Keratinocyte (primary cell): Measurements from ENCODE around the gene NCAM2. TPM values are rescaled to one million over a fixed set of nuclear protein-coding genes. Genes with fewer than 3 reads are reported as not detected.

Source experiments
- DNase-seq: peaks from one replicate; pipeline ENCODE4 v3.0.0-alpha.2; 2011; ENCODE audit warnings: low read depth, missing footprints, low spot score
- FAIRE-seq: peaks from 2 replicates; lab custom pipeline; 2011; peaks lifted over from hg19 to GRCh38; lab: Jason Lieb, UNC
- H2AFZ ChIP-seq: 2 replicates; pipeline ENCODE4 v1.6.0; 2012; ENCODE audit warnings: low read length, control low read depth, inconsistent platforms; ENCODE audit not compliant: control insufficient read depth
- H3K27ac ChIP-seq: 2 replicates; pipeline ENCODE4 v1.5.1; 2011; ENCODE audit warnings: low read length; ENCODE audit not compliant: control insufficient read depth, insufficient read depth
- H3K27me3 ChIP-seq: 3 replicates; pipeline ENCODE4 v1.6.0; 2011; ENCODE audit warnings: low read length; ENCODE audit not compliant: control insufficient read depth, insufficient read depth; ENCODE audit errors: extremely low read depth
- H3K36me3 ChIP-seq, 2 experiments: 2 replicates in 1 of 2; 3 replicates in 1 of 2; pipeline ENCODE4 v1.5.1; 2011; ENCODE audit warnings: low read length in 2 of 2, mild to moderate bottlenecking in 1 of 2; ENCODE audit not compliant: control insufficient read depth in 2 of 2, insufficient read depth in 2 of 2; ENCODE audit errors: extremely low read depth in 1 of 2
- H3K4me1 ChIP-seq: 3 replicates; pipeline ENCODE4 v1.5.1; 2011; ENCODE audit warnings: low read length; ENCODE audit not compliant: control insufficient read depth, insufficient read depth; ENCODE audit errors: extremely low read depth
- H3K4me2 ChIP-seq: 3 replicates; pipeline ENCODE4 v1.6.0; 2011; ENCODE audit warnings: low read depth, low read length; ENCODE audit not compliant: control insufficient read depth, insufficient read depth; ENCODE audit errors: extremely low read depth
- H3K4me3 ChIP-seq, 3 experiments: fragments of 200-600 bp in 1 of 3; sonication (generic) in 1 of 3; 2 replicates in 2 of 3; 3 replicates in 1 of 3; pipeline ENCODE4 v1.5.1; 2011 to 2016; ENCODE audit warnings: low read length in 3 of 3, mild to moderate bottlenecking in 3 of 3, control low read depth in 2 of 3, inconsistent platforms in 1 of 3, low read depth in 1 of 3, mixed read lengths in 1 of 3, mixed run types in 1 of 3, moderate library complexity in 1 of 3; ENCODE audit not compliant: control insufficient read depth in 2 of 3, insufficient read depth in 2 of 3; ENCODE audit errors: extremely low read depth in 1 of 3
- H3K79me2 ChIP-seq: 2 replicates; pipeline ENCODE4 v1.6.0; 2012; ENCODE audit warnings: low read length; ENCODE audit not compliant: control insufficient read depth, insufficient read depth
- H3K9ac ChIP-seq: 3 replicates; pipeline ENCODE4 v1.6.0; 2011; ENCODE audit warnings: low read length; ENCODE audit not compliant: control insufficient read depth, insufficient read depth; ENCODE audit errors: extremely low read depth
- H3K9me1 ChIP-seq: 3 replicates; pipeline ENCODE4 v1.6.0; 2011; ENCODE audit warnings: low read length; ENCODE audit not compliant: control insufficient read depth, insufficient read depth; ENCODE audit errors: extremely low read depth
- H3K9me3 ChIP-seq: 2 replicates; pipeline ENCODE4 v1.5.1; 2012; ENCODE audit warnings: low read depth, low read length; ENCODE audit not compliant: control insufficient read depth
- H4K20me1 ChIP-seq: 3 replicates; pipeline ENCODE4 v1.6.0; 2011; ENCODE audit warnings: low read length; ENCODE audit not compliant: control insufficient read depth, insufficient read depth; ENCODE audit errors: extremely low read depth
- EZH2 ChIP-seq: IDR thresholded peaks from one replicate; pipeline ENCODE4 v1.6.1; 2012; ENCODE audit warnings: inconsistent platforms, mild to moderate bottlenecking, low read length, moderate library complexity
- dilution Hi-C: fragments of 300-500 bp; cut with MboI; formaldehyde crosslinking; loops from one replicate; pipeline ENCODE4 v1.7.0; 2020; ENCODE audit warnings: low sequenced_read_pairs; ENCODE audit not compliant: extremely low pct_ligation_motif_present
- polyA plus RNA-seq, 5 experiments: library from polyadenylated mRNA; depleted of rRNA in 3 of 5; stranded (reverse) in 3 of 5; stranded (forward) in 1 of 5; unstranded in 1 of 5; fragments of >200 nt; gene quantifications; 1 replicate in 1 of 5; 2 replicates in 3 of 5; 3 replicates in 1 of 5; pipeline versions ENCODE4 v1.2.1 to v1.2.3, GENCODE V29; 2011 to 2012; ENCODE audit warnings: missing spikeins in 2 of 5, low read depth in 1 of 5, low replicate concordance in 1 of 5
- TF ChIP-seq, protein P1 (sequence below), 3 experiments: IDR thresholded peaks in 1 of 3; conservative IDR thresholded peaks in 1 of 3; optimal IDR thresholded peaks in 1 of 3; 2 replicates in 2 of 3; 3 replicates in 1 of 3; pipeline versions ENCODE3 to v1.5.1; 2011; ENCODE audit warnings: low read length in 3 of 3, mild to moderate bottlenecking in 3 of 3, moderate library complexity in 2 of 3, control low read depth in 1 of 3, inconsistent platforms in 1 of 3; ENCODE audit not compliant: insufficient read depth in 2 of 3; ENCODE audit errors: extremely low read depth in 1 of 3

Gene NCAM2
- polyA plus RNA-seq, 1 donor (not counting 4 experiments of a cell fraction or from before 2014, with no cell fraction given): 0.16 TPM

DNA sequence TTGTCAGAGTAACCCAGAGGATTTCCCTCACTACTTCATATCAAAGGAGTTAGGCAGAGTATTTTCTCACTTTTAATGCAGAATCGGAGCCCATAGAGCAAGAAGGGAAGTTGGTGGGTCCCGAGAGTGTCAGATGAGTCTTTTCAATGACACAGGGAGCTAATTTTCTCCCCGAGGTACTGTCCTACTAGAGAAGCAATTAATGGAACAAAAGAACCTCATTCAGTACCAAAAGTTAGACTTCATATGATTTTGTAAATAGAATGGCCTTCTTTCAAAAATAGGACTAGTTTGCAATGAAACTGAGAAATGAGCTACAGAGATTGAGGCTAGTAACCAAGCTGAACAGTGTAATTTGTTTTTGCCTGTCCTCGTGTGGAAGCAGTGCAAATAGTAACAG lies 3.9 kb downstream of the NCAM2 start:
- H2AFZ ChIP-seq: no peak overlapping the region
- H3K9me3 ChIP-seq: no peaks in the 10 kb centered on the region
- no peaks in the 10 kb centered on the region for H3K79me2 ChIP-seq
- H3K9me1 ChIP-seq: no peaks in the 10 kb centered on the region
- no peaks in the 10 kb centered on the region for H4K20me1 ChIP-seq
- dilution Hi-C loops: no loop called here
- H3K4me3 ChIP-seq: no peak overlapping the region
- FAIRE-seq (no peak), DNase-seq (no peak)
- no peaks in the 10 kb centered on the region for H3K4me1 ChIP-seq
- TF ChIP-seq EZH2: no peak
- TF ChIP-seq, protein P1, sequence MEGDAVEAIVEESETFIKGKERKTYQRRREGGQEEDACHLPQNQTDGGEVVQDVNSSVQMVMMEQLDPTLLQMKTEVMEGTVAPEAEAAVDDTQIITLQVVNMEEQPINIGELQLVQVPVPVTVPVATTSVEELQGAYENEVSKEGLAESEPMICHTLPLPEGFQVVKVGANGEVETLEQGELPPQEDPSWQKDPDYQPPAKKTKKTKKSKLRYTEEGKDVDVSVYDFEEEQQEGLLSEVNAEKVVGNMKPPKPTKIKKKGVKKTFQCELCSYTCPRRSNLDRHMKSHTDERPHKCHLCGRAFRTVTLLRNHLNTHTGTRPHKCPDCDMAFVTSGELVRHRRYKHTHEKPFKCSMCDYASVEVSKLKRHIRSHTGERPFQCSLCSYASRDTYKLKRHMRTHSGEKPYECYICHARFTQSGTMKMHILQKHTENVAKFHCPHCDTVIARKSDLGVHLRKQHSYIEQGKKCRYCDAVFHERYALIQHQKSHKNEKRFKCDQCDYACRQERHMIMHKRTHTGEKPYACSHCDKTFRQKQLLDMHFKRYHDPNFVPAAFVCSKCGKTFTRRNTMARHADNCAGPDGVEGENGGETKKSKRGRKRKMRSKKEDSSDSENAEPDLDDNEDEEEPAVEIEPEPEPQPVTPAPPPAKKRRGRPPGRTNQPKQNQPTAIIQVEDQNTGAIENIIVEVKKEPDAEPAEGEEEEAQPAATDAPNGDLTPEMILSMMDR (optimal IDR thresholded peaks at IDR 0.05 in 1 of 3, IDR thresholded peaks at IDR 0.05 in 1 of 3, conservative IDR thresholded peaks at IDR 0.05 in 1 of 3; ENCODE audit: extremely low read depth in 1 of 3, insufficient read depth in 2 of 3, low read length in 3 of 3): no peak
- H3K36me3 ChIP-seq: no peaks in the 10 kb centered on the region
- H3K27me3 ChIP-seq: peaks cover 13% of the 10 kb centered on the region
- H3K4me2 ChIP-seq: no peak overlapping the region
- no peak overlapping the region for H3K9ac ChIP-seq
- no peak overlapping the region for H3K27ac ChIP-seq

DNA sequence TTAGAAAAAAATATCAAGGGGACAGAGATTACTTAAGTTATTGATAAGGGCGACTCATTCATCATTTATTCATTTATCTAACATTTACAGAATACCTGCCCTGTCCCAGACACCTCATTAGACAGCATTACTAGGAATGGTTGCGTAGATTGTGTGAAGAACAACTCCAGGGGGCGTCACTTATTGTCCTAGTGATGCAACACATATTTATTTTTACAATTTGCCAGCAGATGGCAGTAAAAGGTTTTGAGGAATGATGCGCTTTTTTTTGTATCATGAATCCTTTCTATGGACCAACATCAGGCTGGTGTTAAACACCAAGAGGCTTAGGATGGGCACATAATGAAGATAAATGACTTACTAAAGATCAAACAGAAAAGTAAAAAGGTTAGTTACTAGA lies 5.5 kb downstream of the NCAM2 start:
- no peaks in the 10 kb centered on the region for H3K4me1 ChIP-seq
- no peak for DNase-seq
- no peak overlapping the region for H3K4me3 ChIP-seq
- H3K9me1 ChIP-seq: no peaks in the 10 kb centered on the region
- no peak overlapping the region for H3K9ac ChIP-seq
- no peaks in the 10 kb centered on the region for H4K20me1 ChIP-seq
- H3K36me3 ChIP-seq: no peaks in the 10 kb centered on the region
- dilution Hi-C loops: no loop called here
- TF ChIP-seq EZH2: no peak
- TF ChIP-seq, protein P1 (optimal IDR thresholded peaks at IDR 0.05 in 1 of 3, IDR thresholded peaks at IDR 0.05 in 1 of 3, conservative IDR thresholded peaks at IDR 0.05 in 1 of 3; ENCODE audit: extremely low read depth in 1 of 3, insufficient read depth in 2 of 3, low read length in 3 of 3): peak; percentile 3 to 35 (median 33)
- no peaks in the 10 kb centered on the region for H3K9me3 ChIP-seq
- H3K79me2 ChIP-seq: no peaks in the 10 kb centered on the region
- H3K4me2 ChIP-seq: no peak overlapping the region
- FAIRE-seq: no peak
- H3K27ac ChIP-seq: no peak overlapping the region
- H3K27me3 ChIP-seq: no peaks in the 10 kb centered on the region
- no peak overlapping the region for H2AFZ ChIP-seq
